Measurements from ENCODE around the gene INHA.

GRCh38 chr2:219539926-219540678 lies 32.0 kb upstream of the INHA start:
- TF ChIP-seq CTCF (IDR thresholded peaks at IDR 0.05), result no peak
- no peak for TF ChIP-seq POLR2A (IDR thresholded peaks at IDR 0.05)

Data from Peyer's patch (tissue), 4 donors.